BLaER1 (cell line): Measurements from ENCODE around the gene C16orf54.
"Not testable (repeated sequence)": the region's sequence is repeated elsewhere in the genome, so short reads cannot be mapped to it uniquely, and the experiment has no call there.

Experiments used
- H3K27ac ChIP-seq: shearing (Covaris generic); formaldehyde crosslinking; 2 replicates; pipeline ENCODE4 v1.8.1; 2022
- H3K27me3 ChIP-seq: shearing (Covaris generic); formaldehyde crosslinking; 2 replicates; pipeline ENCODE4 v1.8.1; 2022
- H3K36me3 ChIP-seq: shearing (Covaris generic); formaldehyde crosslinking; 2 replicates; pipeline ENCODE4 v1.8.1; 2022
- H3K4me1 ChIP-seq: shearing (Covaris generic); formaldehyde crosslinking; 2 replicates; pipeline ENCODE4 v1.8.1; 2022
- H3K4me2 ChIP-seq: shearing (Covaris generic); formaldehyde crosslinking; 2 replicates; pipeline ENCODE4 v1.8.1; 2022
- H3K4me3 ChIP-seq: shearing (Covaris generic); formaldehyde crosslinking; 2 replicates; pipeline ENCODE4 v1.8.1; 2022
- H3K9ac ChIP-seq: shearing (Covaris generic); formaldehyde crosslinking; 2 replicates; pipeline ENCODE4 v1.8.1; 2022
- H3K9me3 ChIP-seq: shearing (Covaris generic); formaldehyde crosslinking; 2 replicates; pipeline ENCODE4 v1.8.1; 2022
- H4K20me1 ChIP-seq: shearing (Covaris generic); formaldehyde crosslinking; 2 replicates; pipeline ENCODE4 v1.8.1; 2022
- Cebpa-rat ChIP-seq: shearing (Covaris generic); IDR thresholded peaks from 2 replicates; pipeline ENCODE4 v1.8.1; 2022

The C16orf54 gene, protein sequence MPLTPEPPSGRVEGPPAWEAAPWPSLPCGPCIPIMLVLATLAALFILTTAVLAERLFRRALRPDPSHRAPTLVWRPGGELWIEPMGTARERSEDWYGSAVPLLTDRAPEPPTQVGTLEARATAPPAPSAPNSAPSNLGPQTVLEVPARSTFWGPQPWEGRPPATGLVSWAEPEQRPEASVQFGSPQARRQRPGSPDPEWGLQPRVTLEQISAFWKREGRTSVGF

DNA sequence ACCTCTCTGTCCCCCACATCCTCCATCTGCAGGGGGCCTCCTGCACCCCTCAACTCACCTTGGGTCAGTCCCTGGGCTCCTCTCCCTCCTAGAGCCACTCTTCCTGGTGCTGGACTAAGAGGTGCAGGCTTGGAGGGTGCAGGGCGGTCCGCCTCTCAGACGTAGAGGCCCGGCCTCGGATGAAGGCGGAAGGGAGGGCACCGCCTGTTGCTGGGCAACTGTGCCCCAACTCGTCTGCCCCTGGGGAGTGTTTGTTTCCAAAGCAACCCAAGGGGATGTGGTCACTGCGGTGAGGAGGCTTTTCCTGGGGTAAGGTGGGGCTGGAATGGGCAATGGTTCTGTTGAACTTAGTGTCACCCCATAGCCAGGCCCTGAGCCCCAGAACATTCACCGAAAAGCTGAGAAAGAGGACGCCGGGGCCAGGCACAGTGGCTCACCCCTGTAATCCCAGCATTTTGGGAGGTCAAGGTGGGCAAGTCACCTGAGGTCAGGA, at the start of gene C16orf54:
Gene C16orf54 (minus strand): TSS at position 138 of the 493 bp plus-strand sequence. CDS start 1,039 bp downstream, outside the sequence.
- Histone ChIP-seq H3K36me3 (peaks cover 39% of the 10 kb centered on the region), H3K27ac (peak within 1 kb of the TSS; percentile 94), H3K27me3 (no peaks in the 10 kb centered on the region), H4K20me1 (no peaks in the 10 kb centered on the region), H3K9ac (peak within 1 kb of the TSS; percentile 84), H3K9me3 (peaks cover 19% of the 10 kb centered on the region), H3K4me2 (peak within 1 kb of the TSS; percentile 97), H3K4me1 (peaks cover 84% of the 10 kb centered on the region), H3K4me3 (peak within 1 kb of the TSS; percentile 82)
- TF ChIP-seq Cebpa-rat: no peak

DNA sequence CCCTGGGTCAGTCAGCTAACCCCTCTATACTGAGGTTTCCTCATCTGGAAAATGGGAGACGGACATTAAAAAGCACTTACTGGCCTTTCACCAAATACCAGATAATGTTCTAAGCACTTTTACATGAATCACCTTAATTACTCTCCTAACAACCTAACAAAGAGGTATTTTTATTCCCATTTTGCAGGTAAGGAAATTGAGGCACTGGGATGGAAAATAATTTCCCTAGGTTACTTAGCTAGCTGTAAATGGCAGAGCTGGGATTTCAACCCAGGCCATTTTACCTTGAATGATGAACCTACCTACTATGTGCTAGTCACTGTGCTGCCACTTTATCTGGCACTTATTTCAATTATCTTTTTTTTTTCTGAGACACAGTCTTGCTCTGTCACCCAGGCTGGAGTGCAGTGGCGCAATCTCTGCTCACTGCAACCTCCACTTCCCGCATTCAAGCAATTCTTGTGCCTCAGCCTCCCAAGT, 48.5 kb upstream of the C16orf54 start:
- Histone ChIP-seq H4K20me1 (peaks cover 29% of the 10 kb centered on the region), H3K9me3 (no peaks in the 10 kb centered on the region), H3K36me3 (peaks cover 67% of the 10 kb centered on the region), H3K4me2 (no peak overlapping the region), H3K9ac (peak overlapping the region; percentile 3; the same call in 1 of the 2 replicates), H3K27me3 (no peaks in the 10 kb centered on the region), H3K4me3 (no peak overlapping the region), H3K4me1 (peaks cover 33% of the 10 kb centered on the region), H3K27ac (no peak overlapping the region)
- no peak for TF ChIP-seq Cebpa-rat

DNA sequence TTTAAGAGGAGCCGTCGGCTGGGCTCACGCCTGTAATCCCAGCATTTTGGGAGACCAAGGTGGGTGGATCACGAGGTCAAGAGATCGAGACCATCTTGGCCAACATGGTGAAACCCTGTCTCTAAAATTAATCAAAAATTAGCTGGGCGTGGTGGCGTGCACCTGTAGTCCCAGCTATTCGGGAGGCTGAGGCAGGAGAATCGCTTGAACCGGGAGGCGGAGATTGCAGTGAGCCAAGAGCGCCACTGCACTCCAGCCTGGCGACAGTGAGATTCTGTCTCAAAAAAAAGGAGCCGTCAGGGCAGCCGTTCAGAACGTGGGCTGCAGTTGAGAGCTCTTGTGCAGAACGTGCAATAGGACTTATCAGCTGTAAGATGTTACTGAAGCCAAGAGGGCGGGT, 47.4 kb upstream of the C16orf54 start:
- peak overlapping the region; percentile 73; the same call in 1 of the 2 replicates for H3K4me2 ChIP-seq

DNA sequence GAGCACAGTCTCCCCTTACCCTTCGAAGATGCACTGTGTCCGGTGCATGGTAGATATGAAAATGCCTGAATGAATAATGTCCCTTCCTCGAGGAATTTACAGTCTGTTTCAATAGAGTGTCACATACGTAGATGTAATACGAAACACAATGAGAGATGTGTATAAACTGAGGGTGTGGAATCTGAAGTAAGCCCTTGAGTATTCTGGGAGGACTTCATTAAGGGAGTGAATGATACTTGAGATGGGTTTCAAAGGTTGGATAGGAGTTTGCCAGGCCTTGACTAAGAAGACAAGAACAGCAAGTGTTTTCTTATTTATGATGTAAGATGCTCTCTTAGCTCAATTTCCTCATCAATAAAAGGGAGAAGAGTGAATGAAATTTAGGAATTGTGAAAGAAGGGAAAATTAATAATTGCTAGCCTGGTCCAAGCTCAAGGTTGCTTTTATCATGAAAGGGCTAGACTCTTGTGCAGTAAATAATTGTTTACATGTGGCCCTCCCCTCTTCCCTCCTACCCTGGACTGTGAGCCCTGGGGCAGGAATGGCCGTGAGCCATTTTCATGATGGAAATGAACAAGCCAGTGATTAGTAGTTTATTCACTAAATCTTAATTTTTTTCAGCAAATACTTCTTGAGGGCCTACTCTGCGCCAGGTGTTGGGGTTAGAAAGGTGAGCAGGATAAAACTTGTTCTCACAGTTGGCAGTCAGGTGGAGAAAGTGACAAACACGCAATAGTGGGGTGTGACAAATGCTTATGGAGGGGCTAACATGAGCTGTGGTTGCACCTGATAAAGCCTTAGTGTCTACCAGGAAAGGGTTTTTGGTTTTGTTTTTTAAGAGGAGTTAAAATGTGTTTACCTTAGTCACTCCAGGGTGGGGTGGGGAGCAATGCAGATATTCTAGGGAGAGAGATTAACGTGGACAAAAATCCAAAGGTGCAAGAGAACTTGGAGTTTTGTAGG, 46.3 kb upstream of the C16orf54 start:
- Histone ChIP-seq H3K27ac (peak overlapping the region; percentile 90; the same call in 1 of the 2 replicates), H3K9ac (peak overlapping the region; percentile 93), H3K4me2 (peak overlapping the region; percentile 73), H3K9me3 (no peaks in the 10 kb centered on the region), H3K4me1 (peaks cover 33% of the 10 kb centered on the region), H3K4me3 (peak overlapping the region; percentile 90), H3K36me3 (peaks cover 45% of the 10 kb centered on the region), H3K27me3 (no peaks in the 10 kb centered on the region), H4K20me1 (peaks cover 27% of the 10 kb centered on the region)
- no peak for TF ChIP-seq Cebpa-rat

More for the DNA sequence above, 47.4 kb upstream of the C16orf54 start:
- not testable (repeated sequence) for H3K27ac ChIP-seq, H3K4me3 ChIP-seq, H3K9ac ChIP-seq, H3K27me3 ChIP-seq, H3K9me3 ChIP-seq
- Histone ChIP-seq H3K4me1 (peaks cover 33% of the 10 kb centered on the region), H4K20me1 (peaks cover 29% of the 10 kb centered on the region), H3K36me3 (peaks cover 55% of the 10 kb centered on the region)

DNA sequence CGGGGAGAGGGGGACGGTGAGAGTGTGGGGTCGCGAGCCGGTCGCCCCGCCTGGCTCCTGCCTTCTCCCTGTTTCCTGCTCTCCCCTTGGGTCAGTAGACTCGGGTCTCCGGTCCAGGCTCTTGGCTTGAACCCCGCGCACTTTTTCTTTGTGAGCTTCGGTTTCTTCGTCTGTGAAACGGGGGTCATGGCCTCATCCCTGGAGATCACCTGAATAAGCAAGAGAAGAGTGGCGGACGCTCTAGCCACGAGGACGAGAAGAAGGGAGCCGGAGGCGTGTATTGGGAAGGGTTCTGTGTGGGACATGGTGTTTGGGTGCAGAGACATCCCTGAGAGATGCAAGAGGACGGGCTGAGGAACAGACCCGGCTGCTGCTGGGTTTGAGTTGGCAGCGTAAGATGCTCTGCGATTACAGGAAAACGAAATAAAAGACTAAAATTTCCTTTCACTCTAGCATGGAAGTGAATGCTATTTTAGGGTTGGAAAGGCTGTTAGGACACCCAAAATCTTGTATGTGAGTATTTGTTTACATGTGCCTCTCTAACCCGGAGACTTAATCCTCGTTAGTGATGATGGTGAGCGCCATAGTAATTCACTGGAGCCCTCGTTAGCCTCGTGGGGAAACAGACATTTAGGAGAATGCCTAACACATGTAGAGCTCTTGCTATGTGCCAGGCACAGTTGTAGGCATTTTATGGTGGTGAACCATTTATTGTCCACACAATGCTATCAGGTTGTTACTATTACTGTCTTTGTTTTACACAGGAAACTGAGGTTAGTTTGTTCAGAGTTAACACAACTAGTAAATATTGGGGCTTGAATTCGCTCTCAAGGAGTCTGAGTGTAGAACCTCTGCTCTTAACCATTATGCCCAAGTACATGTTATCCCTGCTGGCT, 45.4 kb upstream of the C16orf54 start:
- peak overlapping the region; percentile 73 for H3K4me2 ChIP-seq
- peak overlapping the region; percentile 90 for H3K27ac ChIP-seq
- H3K9ac ChIP-seq: peak overlapping the region; percentile 93
- H3K9me3 ChIP-seq: no peaks in the 10 kb centered on the region
- no peaks in the 10 kb centered on the region for H3K27me3 ChIP-seq
- peaks cover 36% of the 10 kb centered on the region for H3K36me3 ChIP-seq
- TF ChIP-seq Cebpa-rat: no peak
- H3K4me3 ChIP-seq: peak overlapping the region; percentile 90
- H4K20me1 ChIP-seq: peaks cover 18% of the 10 kb centered on the region; the same call in 1 of the 2 replicates
- peaks cover 33% of the 10 kb centered on the region for H3K4me1 ChIP-seq

DNA sequence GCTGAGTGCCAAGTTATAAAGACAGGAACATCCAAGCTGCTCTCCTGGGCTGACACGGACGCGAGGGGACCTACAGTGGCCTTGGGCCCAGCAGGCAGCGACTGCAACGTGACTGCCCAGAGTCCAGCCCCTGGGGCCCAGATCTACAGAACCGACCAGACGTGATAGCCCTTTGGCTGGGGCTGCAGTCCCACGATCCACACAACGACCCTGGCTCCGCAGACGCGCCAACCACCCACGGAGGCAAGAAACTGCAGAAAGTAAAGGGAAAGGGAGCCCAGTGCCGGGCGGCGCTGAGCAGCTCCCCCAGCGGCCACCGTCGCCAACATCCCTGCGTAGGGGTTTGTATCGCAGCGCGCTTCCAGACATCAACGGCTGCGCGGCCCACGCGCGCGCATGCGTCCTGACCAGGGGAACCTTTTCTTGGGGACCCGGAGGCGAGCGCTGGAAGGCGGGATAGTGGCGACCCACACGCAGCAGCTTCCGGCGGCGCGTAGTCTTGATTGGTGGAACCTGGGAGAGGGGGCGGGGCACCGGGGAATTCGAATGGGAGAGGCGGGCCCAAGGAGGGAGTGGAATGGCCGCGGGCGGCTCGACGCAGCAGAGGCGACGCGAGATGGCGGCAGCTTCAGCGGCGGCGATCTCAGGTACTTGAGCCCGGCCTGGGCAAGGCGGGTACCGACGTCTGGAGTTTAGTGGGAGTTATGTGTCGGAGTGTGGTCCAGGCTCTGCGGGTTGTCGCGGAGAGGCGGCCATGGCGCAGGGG, 44.6 kb upstream of the C16orf54 start, which contains the start of gene KIF22:
Gene KIF22 (plus strand): TSS at position 569 of the 766 bp plus-strand sequence. CDS start 9 bp downstream, at position 578.
- H3K27ac ChIP-seq: peak within 1 kb of the TSS; percentile 90
- no peak for TF ChIP-seq Cebpa-rat

DNA sequence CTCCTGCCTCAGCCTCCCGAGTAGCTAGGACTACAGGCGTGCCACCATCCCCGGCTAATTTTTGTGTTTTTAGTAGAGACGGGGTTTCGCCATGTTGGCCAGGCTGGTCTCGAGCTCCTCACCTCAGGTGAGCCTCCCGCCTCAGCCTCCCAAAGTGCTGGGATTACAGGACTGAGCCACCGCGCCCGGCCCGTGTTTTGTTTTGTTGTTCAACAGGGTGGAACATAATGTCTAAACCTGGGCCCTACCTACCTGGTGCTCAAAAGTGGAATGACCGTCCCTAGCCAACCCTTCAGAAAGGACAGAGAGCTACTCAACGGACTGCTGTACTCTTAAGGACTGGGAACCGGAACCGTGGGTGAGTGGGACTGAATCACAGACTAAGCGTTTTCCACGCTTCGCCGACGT, 44.0 kb upstream of the C16orf54 start:
- Histone ChIP-seq H3K4me1 (peaks cover 37% of the 10 kb centered on the region), H3K9ac (peak overlapping the region; percentile 85), H3K4me3 (peak overlapping the region; percentile 90), H3K27ac (peak overlapping the region; percentile 90), H3K27me3 (no peaks in the 10 kb centered on the region), H3K4me2 (peak overlapping the region; percentile 93), H3K36me3 (peaks cover 24% of the 10 kb centered on the region), H3K9me3 (no peaks in the 10 kb centered on the region), H4K20me1 (peaks cover 10% of the 10 kb centered on the region; the same call in 1 of the 2 replicates)
- TF ChIP-seq Cebpa-rat: no peak

More for the DNA sequence above, 44.6 kb upstream of the C16orf54 start, which contains the start of gene KIF22:
- Histone ChIP-seq H3K4me1 (peaks cover 33% of the 10 kb centered on the region), H3K9me3 (no peaks in the 10 kb centered on the region), H3K27me3 (no peaks in the 10 kb centered on the region), H3K36me3 (peaks cover 30% of the 10 kb centered on the region), H4K20me1 (peaks cover 16% of the 10 kb centered on the region; the same call in 1 of the 2 replicates), H3K9ac (peak within 1 kb of the TSS; percentile 93), H3K4me2 (peak within 1 kb of the TSS; percentile 93), H3K4me3 (peak within 1 kb of the TSS; percentile 90)

DNA sequence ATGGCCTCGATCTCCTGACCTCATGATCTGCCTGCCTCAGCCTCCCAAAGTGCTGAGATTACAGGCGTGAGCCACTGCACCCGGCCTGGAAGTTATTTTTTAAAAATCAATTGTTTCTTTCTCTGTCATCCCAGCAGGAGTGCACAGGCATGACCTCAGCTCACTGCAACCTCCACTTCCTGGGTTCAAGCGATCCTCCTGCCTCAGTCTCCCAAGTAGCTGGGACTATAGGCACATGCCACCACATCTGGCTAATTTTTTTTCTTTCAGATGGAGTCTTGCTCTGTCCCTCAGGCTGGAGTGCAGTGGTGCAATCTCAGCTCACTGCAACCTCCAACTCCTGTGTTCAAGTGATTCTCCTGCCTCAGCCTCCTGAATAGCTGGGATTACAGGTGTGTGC, 41.4 kb upstream of the C16orf54 start:
- not testable (repeated sequence) for H4K20me1 ChIP-seq, H3K27me3 ChIP-seq, H3K4me2 ChIP-seq, H3K4me3 ChIP-seq, H3K27ac ChIP-seq, H3K9ac ChIP-seq, H3K9me3 ChIP-seq, H3K36me3 ChIP-seq
- peaks cover 22% of the 10 kb centered on the region for H3K4me1 ChIP-seq
